K562 (cell line): ENCODE data around the gene SLC16A10. TPM values are rescaled to one million over a fixed set of nuclear protein-coding genes. Genes with fewer than 3 reads are reported as not detected.

ENCODE experiments used
- ARNT ChIP-seq, 2 experiments: fragments of 450-650 bp; IDR thresholded peaks; 2 replicates each; pipeline ENCODE4 v1.6.1; 2016; ENCODE audit warnings: mild to moderate bottlenecking in 1 of 2
- ELF4 ChIP-seq: fragments of 450-650 bp; formaldehyde crosslinking; IDR thresholded peaks from 2 replicates; pipeline ENCODE4 v1.4.0; 2022; ENCODE audit warnings: missing genetic modification characterization
- ID3 ChIP-seq, 2 experiments: fragments of 250-450 bp in 1 of 2; fragments of 450-650 bp in 1 of 2; sonication (Bioruptor Pico) in 1 of 2; IDR thresholded peaks; 2 replicates each; pipeline versions ENCODE4 v1.6.1 to v1.8.0; 2016 to 2021; ENCODE audit warnings: mild to moderate bottlenecking in 2 of 2, moderate library complexity in 2 of 2, missing compliant biosample characterization in 1 of 2, missing genetic modification characterization in 1 of 2
- MCM3 ChIP-seq: fragments of 450-650 bp; IDR thresholded peaks from 2 replicates; pipeline ENCODE4 v1.6.1; 2016
- PHTF2 ChIP-seq: fragments of 250-450 bp; sonication (Bioruptor Pico); IDR thresholded peaks from 2 replicates; pipeline ENCODE4 v1.5.0; 2021; ENCODE audit warnings: mild to moderate bottlenecking
- POLR2AphosphoS2 ChIP-seq: IDR thresholded peaks from 2 replicates; pipeline ENCODE4 v1.6.1; 2012; ENCODE audit warnings: low read length, improper control_type of control experiment
- SREBF1 ChIP-seq: fragments of 150-350 bp; IDR thresholded peaks from 2 replicates; pipeline ENCODE4 v1.6.1; 2014; ENCODE audit warnings: antibody characterized with exemption, low read depth, low read length, borderline replicate concordance
- TCF3 ChIP-seq: sonication (generic); formaldehyde crosslinking; IDR thresholded peaks from 2 replicates; pipeline ENCODE4 v1.4.0; 2020; ENCODE audit warnings: mild to moderate bottlenecking, missing genetic modification reagents
- ZBTB33 ChIP-seq: sonication (generic); formaldehyde crosslinking; IDR thresholded peaks from 2 replicates; pipeline ENCODE4 v1.8.1; 2023; ENCODE audit warnings: mild to moderate bottlenecking, missing genetic modification reagents
- ZBTB8A ChIP-seq: fragments of 450-650 bp; IDR thresholded peaks from 2 replicates; pipeline ENCODE4 v1.6.1; 2018; ENCODE audit warnings: mild to moderate bottlenecking, moderate library complexity; ENCODE audit not compliant: partially characterized antibody
- ZFP91 ChIP-seq: sonication (generic); formaldehyde crosslinking; IDR thresholded peaks from 2 replicates; pipeline ENCODE4 v1.8.0; 2022; ENCODE audit warnings: mild to moderate bottlenecking, missing genetic modification reagents
- ZNF133 ChIP-seq: fragments of 250-450 bp; sonication (Bioruptor Pico); IDR thresholded peaks from 2 replicates; pipeline ENCODE4 v1.4.0; 2020; ENCODE audit warnings: mild to moderate bottlenecking
- ZNF408 ChIP-seq: fragments of 250-450 bp; sonication (Bioruptor Pico); IDR thresholded peaks from 2 replicates; pipeline ENCODE4 v1.4.0; 2020; ENCODE audit warnings: low read depth, mild to moderate bottlenecking, moderate library complexity
- polyA plus RNA-seq, 8 experiments: library from polyadenylated mRNA; depleted of rRNA in 4 of 8; stranded (reverse) in 5 of 8; unstranded in 3 of 8; fragments of >200 nt; fragmentation: Nextera tagmentation in 2 of 8; fragmentation: Illumina TruSeq in 1 of 8; extraction: Ambion mirVana in 2 of 8; extraction: Trizol in 1 of 8; gene quantifications; 2 replicates each; pipeline versions ENCODE4 v1.2.1 to v1.2.3, GENCODE V29; 2011 to 2014; ENCODE audit warnings: inconsistent platforms in 1 of 8, missing spikeins in 1 of 8
- total RNA-seq, 7 experiments: library from RNA; depleted of rRNA in 6 of 7; stranded (reverse); fragments of >200 nt in 6 of 7; fragmentation: Illumina TruSeq in 2 of 7; extraction: Trizol in 2 of 7; gene quantifications; 2 replicates each; pipeline versions ENCODE4 v1.2.1 to v1.2.3, GENCODE V29; 2011 to 2021; ENCODE audit warnings: low replicate concordance in 1 of 7

The SLC16A10 gene
- total and polyA plus RNA-seq, 9 of the 15 experiments (the other 6 are each of a cell fraction or from before 2014, with no cell fraction given), result 0.02 to 0.54 (median 0.24) TPM; not detected in 4

- TF ChIP-seq ID3 (CRISPR knock-in tag; IDR thresholded peaks at IDR 0.05) (no peak), ID3 (tag; IDR thresholded peaks at IDR 0.05) (no peak), ELF4 (CRISPR knock-in tag) (no peak), ARNT (IDR thresholded peaks at IDR 0.05) (no peak), ZBTB33 (no peak), ZNF408 (CRISPR knock-in tag) (no peak), MCM3 (no peak), SREBF1 (no peak), TCF3 (CRISPR knock-in tag) (no peak), POLR2AphosphoS2 (no peak), ZFP91 (no peak), ZBTB8A (no peak), PHTF2 (CRISPR knock-in tag) (no peak), ZNF133 (CRISPR knock-in tag) (no peak)
These were observed 13.0 kb upstream of the SLC16A10 start (continued) for GRCh38 chr6:111074311-111074710.
